Measurements from ENCODE around the gene TRIP6.

Gene TRIP6

GRCh38 chr7:100882201-100882600 is 15.0 kb downstream of the TRIP6 start:
- no peak overlapping the region for H3K4me3 ChIP-seq (ENCODE audit: low read length)
- no peak for DNase-seq (ENCODE audit: low read depth)
- no peak for TF ChIP-seq CTCF (conservative IDR thresholded peaks at IDR 0.05; ENCODE audit: low read length)

DNA sequence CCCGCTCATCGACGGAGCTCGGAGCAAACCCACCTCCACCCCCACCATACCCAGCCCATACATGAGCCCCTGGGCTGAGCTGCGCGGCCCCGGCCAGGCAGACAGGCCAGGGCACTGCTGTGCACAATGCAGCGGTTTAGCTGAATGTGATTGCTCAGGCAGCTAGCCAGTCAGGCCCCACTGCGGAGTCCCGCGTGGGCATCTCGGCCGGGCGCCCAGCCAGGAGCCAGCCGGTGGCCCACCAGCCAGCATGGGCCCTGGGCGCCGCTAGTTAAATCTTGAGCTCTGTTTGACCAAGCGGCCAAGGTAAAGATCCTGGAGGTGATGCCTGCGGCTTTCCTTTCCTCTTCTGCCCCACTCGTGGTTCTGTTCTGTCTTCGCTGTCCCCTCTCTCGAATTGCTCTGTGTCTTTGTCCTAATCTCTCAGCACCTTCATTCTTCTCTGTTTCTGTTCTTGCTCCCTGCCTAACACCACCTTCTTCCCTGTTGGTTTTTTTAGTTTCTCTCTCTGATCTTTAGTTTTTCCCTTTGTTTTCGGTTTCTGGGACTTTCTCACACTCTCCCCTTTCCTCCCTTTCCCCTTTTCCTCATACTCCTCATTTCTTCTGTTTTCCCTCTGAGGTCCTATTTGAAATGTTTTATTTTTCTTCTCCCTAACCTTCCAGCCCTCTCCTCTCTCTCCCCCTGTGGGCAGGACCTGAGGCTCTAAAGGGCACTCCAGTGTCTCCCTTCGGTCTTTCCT is 15.8 kb downstream of the TRIP6 start:
- H3K4me3 ChIP-seq (ENCODE audit: low read length), result no peak overlapping the region
- DNase-seq (ENCODE audit: low read depth), result no peak
- TF ChIP-seq CTCF (conservative IDR thresholded peaks at IDR 0.05; ENCODE audit: low read length), result no peak

- no peak for DNase-seq (ENCODE audit: low read depth)
- no peak for TF ChIP-seq CTCF (conservative IDR thresholded peaks at IDR 0.05; ENCODE audit: low read length)
- H3K4me3 ChIP-seq (ENCODE audit: low read length), result no peak overlapping the region
Observed at GRCh38 chr7:100884736-100885439, 17.7 kb downstream of the TRIP6 start.

- no peak overlapping the region for H3K4me3 ChIP-seq (ENCODE audit: low read length)
- TF ChIP-seq CTCF (conservative IDR thresholded peaks at IDR 0.05; ENCODE audit: low read length), result no peak
- DNase-seq (ENCODE audit: low read depth), result no peak
Observed at GRCh38 chr7:100885440-100886141, 18.4 kb downstream of the TRIP6 start.

- H3K4me3 ChIP-seq (ENCODE audit: low read length), result no peak overlapping the region
Observed at GRCh38 chr7:100886142-100886935, 19.2 kb downstream of the TRIP6 start.

More at GRCh38 chr7:100886142-100886935, 19.2 kb downstream of the TRIP6 start:
- no peak for TF ChIP-seq CTCF (conservative IDR thresholded peaks at IDR 0.05; ENCODE audit: low read length)
- DNase-seq (ENCODE audit: low read depth), result no peak
